ENCODE results near the gene CDKN2D. TPM values are rescaled to one million over a fixed set of nuclear protein-coding genes. Genes with fewer than 3 reads are reported as not detected.

Gene CDKN2D
- 10 to 100 TPM; 11.2 to 30.0 (median 18.3) TPM for total RNA-seq

DNA sequence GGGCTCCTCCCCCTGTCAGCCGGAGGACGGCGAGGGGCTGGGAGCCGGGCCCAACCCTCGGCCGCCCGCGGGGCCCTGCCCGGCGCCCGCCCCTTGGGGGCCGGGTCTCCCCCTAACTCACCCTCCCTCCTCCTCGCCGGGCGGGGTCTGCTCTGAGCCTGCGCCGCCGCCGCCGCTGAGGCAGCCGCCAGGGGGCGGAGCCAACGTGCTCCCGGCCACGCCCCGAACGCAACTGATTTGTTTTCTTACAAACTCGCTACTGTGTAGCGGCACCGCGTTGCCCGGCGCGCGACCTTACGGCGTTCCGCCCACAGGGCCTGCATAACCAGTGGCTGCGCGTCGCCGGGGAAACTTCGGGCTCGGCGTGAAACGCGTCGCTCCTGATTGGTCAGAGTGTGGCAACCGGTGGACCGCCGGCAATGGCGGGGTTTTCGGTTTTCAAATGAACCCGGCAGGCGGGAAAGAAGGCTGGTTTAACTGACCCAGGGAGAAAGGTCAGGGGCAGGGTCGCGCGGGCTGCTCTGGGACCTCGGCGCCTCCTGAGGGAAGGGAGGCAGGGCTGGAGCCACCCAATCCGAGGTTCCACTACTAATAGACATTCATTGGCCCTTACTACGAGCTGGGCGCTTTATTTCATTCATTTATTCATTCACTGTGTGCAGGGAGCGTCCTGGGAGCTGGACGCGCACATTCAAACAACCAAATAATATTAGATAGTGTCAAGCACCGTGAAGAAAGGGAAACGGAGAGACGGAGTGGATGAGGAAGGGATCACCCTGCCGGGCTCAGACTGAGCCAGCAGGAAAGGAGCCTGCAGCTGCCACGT, at the start of gene CDKN2D:
Gene CDKN2D (minus strand): TSS at position 154 of the 826 bp plus-strand sequence. CDS start 326 bp downstream, outside the sequence.
- Histone ChIP-seq H3K27me3 (peaks cover 0 to 3% (median 0%) of the 10 kb centered on the region in 4 donors), H3K36me3 (no peaks in the 10 kb centered on the region), H3K27ac (replicated peaks in 1 of 4) (peak within 1 kb of the TSS; percentile 87 to 94 (median 90)), H3K9me3 (no peaks in the 10 kb centered on the region), H3K4me1 (peaks cover 42 to 59% (median 54%) of the 10 kb centered on the region in 4 donors), H3K4me3 (peak within 1 kb of the TSS; percentile 66 to 92 (median 89))
- intact Hi-C loops (cut with DNase I): loop anchor here (5.0 to 10.0 kb wide), 2 partner anchors 67 to 164 kb away; partner anchors contain the start of genes CDC37 and KEAP1
- TF ChIP-seq EP300 (IDR thresholded peaks at IDR 0.05) (no peak), POLR2AphosphoS5 (IDR thresholded peaks at IDR 0.05) (peak; percentile 89 to 96), POLR2A (IDR thresholded peaks at IDR 0.05; ENCODE audit: low read depth) (peak; percentile 62)
- TF ChIP-seq, protein P1, sequence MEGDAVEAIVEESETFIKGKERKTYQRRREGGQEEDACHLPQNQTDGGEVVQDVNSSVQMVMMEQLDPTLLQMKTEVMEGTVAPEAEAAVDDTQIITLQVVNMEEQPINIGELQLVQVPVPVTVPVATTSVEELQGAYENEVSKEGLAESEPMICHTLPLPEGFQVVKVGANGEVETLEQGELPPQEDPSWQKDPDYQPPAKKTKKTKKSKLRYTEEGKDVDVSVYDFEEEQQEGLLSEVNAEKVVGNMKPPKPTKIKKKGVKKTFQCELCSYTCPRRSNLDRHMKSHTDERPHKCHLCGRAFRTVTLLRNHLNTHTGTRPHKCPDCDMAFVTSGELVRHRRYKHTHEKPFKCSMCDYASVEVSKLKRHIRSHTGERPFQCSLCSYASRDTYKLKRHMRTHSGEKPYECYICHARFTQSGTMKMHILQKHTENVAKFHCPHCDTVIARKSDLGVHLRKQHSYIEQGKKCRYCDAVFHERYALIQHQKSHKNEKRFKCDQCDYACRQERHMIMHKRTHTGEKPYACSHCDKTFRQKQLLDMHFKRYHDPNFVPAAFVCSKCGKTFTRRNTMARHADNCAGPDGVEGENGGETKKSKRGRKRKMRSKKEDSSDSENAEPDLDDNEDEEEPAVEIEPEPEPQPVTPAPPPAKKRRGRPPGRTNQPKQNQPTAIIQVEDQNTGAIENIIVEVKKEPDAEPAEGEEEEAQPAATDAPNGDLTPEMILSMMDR (IDR thresholded peaks at IDR 0.05): peak; percentile 36 to 60 (median 53)
- DNase-seq (ENCODE audit: extremely low spot score): peak; percentile 100
- 2% methylated on average over 21 of the region's 71 CpGs for WGBS

DNA sequence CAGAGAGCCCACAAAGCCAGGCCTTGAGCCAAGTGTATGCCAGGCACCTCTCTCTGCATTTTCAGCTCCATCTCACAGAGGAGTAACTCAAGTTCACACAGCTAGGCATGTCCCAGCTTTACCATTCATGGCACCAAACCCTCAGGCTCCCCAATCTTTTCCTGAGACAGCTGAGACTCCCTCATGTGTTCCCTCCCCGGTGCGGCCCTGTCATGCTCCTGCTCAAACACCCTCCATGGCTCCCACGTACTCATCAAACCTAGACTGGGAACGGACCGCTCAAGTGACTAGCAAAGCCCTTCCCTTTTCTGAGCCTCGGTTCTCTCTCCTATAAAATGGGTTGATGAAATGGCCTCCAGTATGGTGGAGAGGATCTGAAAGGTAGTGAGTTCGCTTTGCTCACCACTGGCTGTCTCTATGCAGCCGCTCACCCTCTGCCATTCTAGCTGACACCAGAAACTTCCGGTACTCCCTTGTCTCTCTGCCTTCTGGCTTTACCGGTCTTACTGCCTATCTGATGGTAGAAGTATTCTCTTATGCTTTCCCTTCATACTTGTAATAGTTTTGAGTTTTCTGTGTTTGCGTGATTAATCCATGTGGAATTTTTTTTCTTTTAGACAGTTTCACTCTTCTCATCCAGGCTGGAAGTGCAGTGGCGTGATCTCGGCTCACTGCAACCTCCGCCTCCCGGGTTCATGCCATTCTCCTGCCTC, 48.8 kb upstream of the CDKN2D start:
- intact Hi-C loops (cut with DNase I): no loop called here
- Histone ChIP-seq H3K9me3 (no peaks in the 10 kb centered on the region), H3K4me1 (peaks cover 5 to 25% (median 20%) of the 10 kb centered on the region in 4 donors), H3K27me3 (no peaks in the 10 kb centered on the region), H3K27ac (replicated peaks in 1 of 4) (no peak overlapping the region), H3K36me3 (peaks cover 0 to 4% (median 0%) of the 10 kb centered on the region in 4 donors), H3K4me3 (no peak overlapping the region)
- TF ChIP-seq POLR2A (IDR thresholded peaks at IDR 0.05; ENCODE audit: low read depth) (no peak), EP300 (IDR thresholded peaks at IDR 0.05) (no peak), POLR2AphosphoS5 (IDR thresholded peaks at IDR 0.05) (no peak)
- TF ChIP-seq, protein P1 (IDR thresholded peaks at IDR 0.05): no peak
- WGBS: 87% methylated on average over 15 of the region's 15 CpGs
- no peak for DNase-seq (ENCODE audit: extremely low spot score)

DNA sequence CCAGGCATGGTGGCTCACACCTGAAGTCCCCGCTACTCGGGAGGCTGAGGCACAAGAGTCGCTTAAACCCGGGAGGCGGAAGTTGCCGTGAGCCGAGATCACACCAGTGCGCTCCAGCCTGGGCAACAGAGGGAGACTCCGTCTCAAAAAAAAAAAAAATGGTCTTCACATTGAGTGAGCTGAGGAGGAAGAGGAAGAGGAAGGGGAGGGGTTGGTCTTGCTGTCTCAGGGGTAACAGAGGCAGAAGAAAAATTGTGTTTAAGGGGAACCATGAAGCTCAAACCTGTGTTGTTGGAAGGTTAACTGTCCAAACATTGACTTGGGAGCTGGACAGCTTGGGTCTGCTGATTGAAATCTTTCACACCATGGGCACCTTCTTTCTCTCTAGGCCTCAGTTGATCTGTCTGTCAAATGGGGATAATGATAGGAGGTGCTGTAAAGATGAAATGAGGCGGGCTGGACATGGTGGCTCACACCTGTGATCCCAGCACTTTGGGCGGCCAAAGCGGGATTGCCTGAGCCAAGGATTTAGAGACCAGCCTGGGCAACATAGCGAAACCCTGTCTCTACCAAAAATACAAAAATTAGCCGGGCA, 46.7 kb upstream of the CDKN2D start:
- peaks cover 0 to 4% (median 0%) of the 10 kb centered on the region in 4 donors for H3K36me3 ChIP-seq
- WGBS: 85% methylated on average over 14 of the region's 14 CpGs
- no peaks in the 10 kb centered on the region for H3K27me3 ChIP-seq
- H3K4me1 ChIP-seq: peaks cover 18 to 37% (median 36%) of the 10 kb centered on the region in 4 donors
- no peak for DNase-seq (ENCODE audit: extremely low spot score)
- no peaks in the 10 kb centered on the region for H3K9me3 ChIP-seq
- TF ChIP-seq POLR2AphosphoS5 (IDR thresholded peaks at IDR 0.05) (no peak), POLR2A (IDR thresholded peaks at IDR 0.05; ENCODE audit: low read depth) (no peak), EP300 (IDR thresholded peaks at IDR 0.05) (no peak)
- TF ChIP-seq, protein P1 (IDR thresholded peaks at IDR 0.05): no peak
- intact Hi-C loops (cut with DNase I): no loop called here
- no peak overlapping the region for H3K4me3 ChIP-seq
- no peak overlapping the region for H3K27ac ChIP-seq (replicated peaks in 1 of 4)

DNA sequence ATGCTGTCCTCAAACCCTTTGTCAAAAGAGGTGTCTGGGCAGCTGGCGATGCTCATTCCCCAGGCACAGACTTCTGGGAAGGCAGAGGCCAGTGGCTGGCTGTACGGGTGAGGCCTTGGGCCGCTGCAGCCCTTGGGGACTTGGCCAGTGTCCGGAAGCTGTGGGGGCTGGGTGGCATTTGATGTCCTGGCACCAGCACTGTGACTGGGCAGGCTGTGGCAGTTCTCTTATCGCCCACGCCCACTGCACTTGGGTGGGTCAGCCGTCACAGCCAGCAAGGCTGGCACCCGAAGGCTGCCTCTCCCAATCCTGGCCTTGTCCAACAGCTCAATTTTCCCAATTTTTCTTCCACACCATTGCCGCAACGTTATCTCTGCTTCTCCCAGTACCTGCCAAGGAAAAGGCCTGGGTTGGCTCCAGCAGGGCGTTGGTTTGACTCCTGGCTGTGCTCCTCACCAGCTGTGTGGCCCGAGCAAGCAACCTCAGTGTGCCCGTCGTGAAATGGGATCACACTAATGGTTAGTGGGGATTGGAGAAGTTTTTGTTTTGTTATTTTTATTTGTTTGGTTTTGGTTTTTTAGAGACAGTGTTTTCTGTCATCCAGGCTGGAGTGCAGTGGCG, 43.8 kb upstream of the CDKN2D start:
- DNase-seq (ENCODE audit: extremely low spot score): no peak
- intact Hi-C loops (cut with DNase I): no loop called here
- Histone ChIP-seq H3K9me3 (no peaks in the 10 kb centered on the region), H3K36me3 (no peaks in the 10 kb centered on the region), H3K27ac (replicated peaks in 1 of 4) (peak overlapping the region; percentile 28 to 60 (median 50)), H3K27me3 (no peaks in the 10 kb centered on the region), H3K4me3 (no peak overlapping the region), H3K4me1 (peaks cover 18 to 37% (median 36%) of the 10 kb centered on the region in 4 donors)
- TF ChIP-seq, protein P1 (IDR thresholded peaks at IDR 0.05): no peak
- peak; percentile 8 to 18 for TF ChIP-seq POLR2AphosphoS5 (IDR thresholded peaks at IDR 0.05)
- 80% methylated on average over 13 of the region's 15 CpGs for WGBS
